ENCODE results near the gene PRF1.

DNA sequence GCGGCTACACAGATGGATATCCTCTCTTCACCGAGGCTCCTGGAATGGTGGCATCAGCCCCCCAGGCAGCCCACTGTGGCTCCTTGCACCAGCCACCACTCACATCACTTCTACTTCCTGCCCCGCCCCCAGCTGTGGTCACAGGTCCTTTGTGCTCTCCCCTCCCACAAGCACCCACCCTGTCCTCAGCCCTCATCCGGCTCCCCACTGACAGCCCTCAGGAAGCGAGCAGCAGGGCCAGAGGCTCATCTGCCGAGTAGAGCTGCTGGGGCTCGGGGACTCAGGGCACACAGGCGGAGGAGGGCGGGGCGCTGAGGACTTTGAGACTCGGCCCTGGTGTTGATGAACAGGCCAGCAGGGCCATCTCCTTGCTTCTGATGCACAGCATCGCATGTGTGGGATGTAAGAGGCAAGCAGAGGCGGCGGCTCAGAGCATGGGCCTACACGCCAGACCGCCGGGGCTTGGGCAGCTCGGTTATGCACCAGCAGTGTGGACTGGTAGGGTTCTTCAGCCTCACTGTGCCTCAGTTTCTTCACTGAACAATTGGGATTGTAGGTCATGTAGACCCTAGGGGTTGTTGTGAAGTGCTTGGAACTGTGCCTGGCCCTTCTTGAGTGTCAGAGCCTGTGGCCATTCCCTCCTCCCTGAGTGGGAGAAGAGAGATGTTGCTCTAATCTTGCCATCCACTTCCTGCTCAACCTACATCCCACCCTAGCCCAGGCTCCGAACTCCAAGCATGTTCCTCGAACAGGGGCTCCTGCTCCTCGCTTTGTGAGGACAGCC is at the start of gene PRF1:
- TF ChIP-seq, protein P1, sequence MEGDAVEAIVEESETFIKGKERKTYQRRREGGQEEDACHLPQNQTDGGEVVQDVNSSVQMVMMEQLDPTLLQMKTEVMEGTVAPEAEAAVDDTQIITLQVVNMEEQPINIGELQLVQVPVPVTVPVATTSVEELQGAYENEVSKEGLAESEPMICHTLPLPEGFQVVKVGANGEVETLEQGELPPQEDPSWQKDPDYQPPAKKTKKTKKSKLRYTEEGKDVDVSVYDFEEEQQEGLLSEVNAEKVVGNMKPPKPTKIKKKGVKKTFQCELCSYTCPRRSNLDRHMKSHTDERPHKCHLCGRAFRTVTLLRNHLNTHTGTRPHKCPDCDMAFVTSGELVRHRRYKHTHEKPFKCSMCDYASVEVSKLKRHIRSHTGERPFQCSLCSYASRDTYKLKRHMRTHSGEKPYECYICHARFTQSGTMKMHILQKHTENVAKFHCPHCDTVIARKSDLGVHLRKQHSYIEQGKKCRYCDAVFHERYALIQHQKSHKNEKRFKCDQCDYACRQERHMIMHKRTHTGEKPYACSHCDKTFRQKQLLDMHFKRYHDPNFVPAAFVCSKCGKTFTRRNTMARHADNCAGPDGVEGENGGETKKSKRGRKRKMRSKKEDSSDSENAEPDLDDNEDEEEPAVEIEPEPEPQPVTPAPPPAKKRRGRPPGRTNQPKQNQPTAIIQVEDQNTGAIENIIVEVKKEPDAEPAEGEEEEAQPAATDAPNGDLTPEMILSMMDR (IDR thresholded peaks at IDR 0.05), result no peak
- TF ChIP-seq POLR2A (IDR thresholded peaks at IDR 0.05), result no peak
